ENCODE data around the gene LSM14B.

- TF ChIP-seq POLR2A (IDR thresholded peaks at IDR 0.05; ENCODE audit: extremely low read depth, insufficient read length) (no peak), CTCF (IDR thresholded peaks at IDR 0.05; ENCODE audit: low read depth, low read length) (no peak)
- TF ChIP-seq, protein P1, sequence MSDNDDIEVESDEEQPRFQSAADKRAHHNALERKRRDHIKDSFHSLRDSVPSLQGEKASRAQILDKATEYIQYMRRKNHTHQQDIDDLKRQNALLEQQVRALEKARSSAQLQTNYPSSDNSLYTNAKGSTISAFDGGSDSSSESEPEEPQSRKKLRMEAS (IDR thresholded peaks at IDR 0.05; ENCODE audit: low read depth, low read length), result no peak
These were observed 37.1 kb upstream of the LSM14B start for GRCh38 chr20:62085206-62085605.
